ENCODE results near the gene RNF223.
"Not testable (repeated sequence)": the region's sequence is repeated elsewhere in the genome, so short reads cannot be mapped to it uniquely, and the experiment has no call there.

RNF223 gene

GRCh38 chr1:1106510-1107221 lies 32.6 kb upstream of the RNF223 start:
- in situ Hi-C loops (cut with HindIII; ENCODE audit: low sequenced_read_pairs): no loop called here
- H3K4me3 ChIP-seq (ENCODE audit: low read depth, low read length): no peak overlapping the region
- TF ChIP-seq, protein P1, sequence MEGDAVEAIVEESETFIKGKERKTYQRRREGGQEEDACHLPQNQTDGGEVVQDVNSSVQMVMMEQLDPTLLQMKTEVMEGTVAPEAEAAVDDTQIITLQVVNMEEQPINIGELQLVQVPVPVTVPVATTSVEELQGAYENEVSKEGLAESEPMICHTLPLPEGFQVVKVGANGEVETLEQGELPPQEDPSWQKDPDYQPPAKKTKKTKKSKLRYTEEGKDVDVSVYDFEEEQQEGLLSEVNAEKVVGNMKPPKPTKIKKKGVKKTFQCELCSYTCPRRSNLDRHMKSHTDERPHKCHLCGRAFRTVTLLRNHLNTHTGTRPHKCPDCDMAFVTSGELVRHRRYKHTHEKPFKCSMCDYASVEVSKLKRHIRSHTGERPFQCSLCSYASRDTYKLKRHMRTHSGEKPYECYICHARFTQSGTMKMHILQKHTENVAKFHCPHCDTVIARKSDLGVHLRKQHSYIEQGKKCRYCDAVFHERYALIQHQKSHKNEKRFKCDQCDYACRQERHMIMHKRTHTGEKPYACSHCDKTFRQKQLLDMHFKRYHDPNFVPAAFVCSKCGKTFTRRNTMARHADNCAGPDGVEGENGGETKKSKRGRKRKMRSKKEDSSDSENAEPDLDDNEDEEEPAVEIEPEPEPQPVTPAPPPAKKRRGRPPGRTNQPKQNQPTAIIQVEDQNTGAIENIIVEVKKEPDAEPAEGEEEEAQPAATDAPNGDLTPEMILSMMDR (IDR thresholded peaks at IDR 0.05; ENCODE audit: low read depth, low read length, missing control alignments): no peak
- DNase-seq (ENCODE audit: low read depth): no peak

DNA sequence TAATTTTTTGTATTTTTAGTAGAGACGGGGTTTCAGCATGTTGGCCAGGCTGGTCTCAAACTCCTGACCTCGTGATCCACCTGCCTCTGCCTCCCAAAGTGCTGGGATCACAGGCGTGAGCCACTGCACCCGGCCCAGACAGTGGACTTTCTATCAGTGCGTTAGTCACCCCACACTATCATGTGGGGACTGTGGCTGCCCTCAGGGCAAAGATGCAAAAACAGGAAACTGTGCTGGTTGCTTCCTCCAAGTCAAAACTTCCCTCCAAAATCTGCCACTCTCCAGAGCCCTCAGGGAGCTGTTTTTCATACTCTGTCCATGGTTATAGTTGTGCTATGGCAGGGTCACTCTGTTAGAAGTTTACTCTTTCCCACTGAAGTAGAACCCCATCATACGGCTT lies 30.0 kb upstream of the RNF223 start:
- DNase-seq (ENCODE audit: low read depth); H3K4me3 ChIP-seq (ENCODE audit: low read depth, low read length); in situ Hi-C loops (cut with HindIII; ENCODE audit: low sequenced_read_pairs): not testable (repeated sequence)

- no peak overlapping the region for H3K4me3 ChIP-seq (ENCODE audit: low read depth, low read length)
- in situ Hi-C loops (cut with HindIII; ENCODE audit: low sequenced_read_pairs): no loop called here
- TF ChIP-seq, protein P1 (IDR thresholded peaks at IDR 0.05; ENCODE audit: low read depth, low read length, missing control alignments): no peak
- DNase-seq (ENCODE audit: low read depth): no peak
Observed at GRCh38 chr1:1101503-1101902, 27.4 kb upstream of the RNF223 start.

DNA sequence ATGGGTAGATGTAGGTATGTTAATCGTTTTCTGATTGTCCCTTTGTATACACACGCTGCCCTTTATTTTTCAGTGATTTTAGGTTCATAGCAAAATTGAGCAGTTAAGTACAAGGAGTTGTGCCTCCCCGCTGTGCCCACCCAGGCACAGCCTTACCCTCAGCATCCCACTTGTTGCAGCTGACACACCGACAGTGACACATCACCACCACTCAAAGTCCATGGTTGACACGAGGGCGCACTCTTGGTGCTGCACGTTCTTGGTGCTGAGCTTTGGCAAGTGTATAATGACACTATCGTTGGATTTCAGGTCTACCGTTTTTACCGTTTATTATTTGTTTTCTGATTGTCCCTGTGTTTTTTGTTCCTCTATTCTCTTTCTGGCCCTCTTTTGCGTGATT lies 26.2 kb upstream of the RNF223 start:
- in situ Hi-C loops (cut with HindIII; ENCODE audit: low sequenced_read_pairs): no loop called here
- DNase-seq (ENCODE audit: low read depth): no peak
- H3K4me3 ChIP-seq (ENCODE audit: low read depth, low read length): no peak overlapping the region
- TF ChIP-seq, protein P1 (IDR thresholded peaks at IDR 0.05; ENCODE audit: low read depth, low read length, missing control alignments): no peak

- in situ Hi-C loops (cut with HindIII; ENCODE audit: low sequenced_read_pairs): no loop called here
- no peak for DNase-seq (ENCODE audit: low read depth)
- TF ChIP-seq, protein P1 (IDR thresholded peaks at IDR 0.05; ENCODE audit: low read depth, low read length, missing control alignments): no peak
- no peak overlapping the region for H3K4me3 ChIP-seq (ENCODE audit: low read depth, low read length)
Observed at GRCh38 chr1:1099506-1100183, 25.5 kb upstream of the RNF223 start.

GRCh38 chr1:1098681-1099421 lies 24.7 kb upstream of the RNF223 start:
- in situ Hi-C loops (cut with HindIII; ENCODE audit: low sequenced_read_pairs): no loop called here
- DNase-seq (ENCODE audit: low read depth): no peak

GRCh38 chr1:1096136-1096535 lies 22.0 kb upstream of the RNF223 start:
- H3K4me3 ChIP-seq (ENCODE audit: low read depth, low read length); DNase-seq (ENCODE audit: low read depth); in situ Hi-C loops (cut with HindIII; ENCODE audit: low sequenced_read_pairs): not testable (repeated sequence)

More at GRCh38 chr1:1098681-1099421, 24.7 kb upstream of the RNF223 start:
- H3K4me3 ChIP-seq (ENCODE audit: low read depth, low read length): no peak overlapping the region
- TF ChIP-seq, protein P1 (IDR thresholded peaks at IDR 0.05; ENCODE audit: low read depth, low read length, missing control alignments): no peak

All from astrocyte of the cerebellum (primary cell).